Lower leg skin (tissue), 3 donors: Measurements from ENCODE around the gene COL4A2.

ENCODE experiments used
- CTCF ChIP-seq, 3 donors: fragments of 450-650 bp; IDR thresholded peaks; one replicate each; pipeline ENCODE4 v1.5.1; 2016; ENCODE audit warnings: antibody characterized with exemption in 3 of 3, mild to moderate bottlenecking in 3 of 3, moderate library complexity in 2 of 3
- POLR2A ChIP-seq, 2 donors: fragments of 450-650 bp; IDR thresholded peaks; one replicate each; pipeline ENCODE4 v1.6.1; 2016 to 2017; ENCODE audit warnings: antibody characterized with exemption in 2 of 2, mild to moderate bottlenecking in 1 of 2, moderate library complexity in 1 of 2

- TF ChIP-seq CTCF (IDR thresholded peaks at IDR 0.05) (no peak), POLR2A (IDR thresholded peaks at IDR 0.05) (no peak)
These were observed 34.9 kb upstream of the COL4A2 start for GRCh38 chr13:110272227-110272626.
